Glutamatergic neuron (in vitro differentiated cells): ENCODE results near the gene IL20. TPM values are rescaled to one million over a fixed set of nuclear protein-coding genes. Genes with fewer than 3 reads are reported as not detected.

Source experiments
- DNase-seq: peaks from one replicate; pipeline ENCODE4 v3.0.0; 2022
- H3K27ac Mint-ChIP-seq: one replicate; pipeline ENCODE4 v1.8.0; 2020; ENCODE audit warnings: mild to moderate bottlenecking, mixed read lengths, inconsistent platforms; ENCODE audit not compliant: unreplicated experiment
- H3K27me3 Mint-ChIP-seq: one replicate; pipeline ENCODE4 v1.8.0; 2020; ENCODE audit warnings: mild to moderate bottlenecking, moderate library complexity, mixed read lengths, inconsistent platforms; ENCODE audit not compliant: unreplicated experiment
- H3K36me3 Mint-ChIP-seq: one replicate; pipeline ENCODE4 v1.8.0; 2020; ENCODE audit warnings: mild to moderate bottlenecking, mixed read lengths, inconsistent platforms; ENCODE audit not compliant: unreplicated experiment
- H3K4me1 Mint-ChIP-seq: one replicate; pipeline ENCODE4 v1.8.0; 2020; ENCODE audit warnings: mild to moderate bottlenecking, low read depth, mixed read lengths, inconsistent platforms; ENCODE audit not compliant: unreplicated experiment
- H3K4me3 Mint-ChIP-seq: one replicate; pipeline ENCODE4 v1.8.0; 2020; ENCODE audit warnings: mild to moderate bottlenecking, mixed read lengths, inconsistent platforms; ENCODE audit not compliant: unreplicated experiment
- H3K9me3 Mint-ChIP-seq: one replicate; pipeline ENCODE4 v1.8.0; 2020; ENCODE audit warnings: mild to moderate bottlenecking, moderate library complexity, mixed read lengths, inconsistent platforms; ENCODE audit not compliant: unreplicated experiment
- CTCF ChIP-seq: fragments of 200-600 bp; sonication (generic); IDR thresholded peaks from one replicate; pipeline ENCODE4 v1.5.0; 2021; ENCODE audit not compliant: partially characterized antibody, unreplicated experiment
- total RNA-seq: library from RNA; stranded (reverse); fragmentation: NEBNext Ultra II Directional; extraction: Animal tissue kit (Norgen Biotek cat#: 25700); gene quantifications from one replicate; pipeline ENCODE4 v1.2.1, GENCODE V29; 2021; ENCODE audit not compliant: unreplicated experiment

IL20 gene
- total RNA-seq, 1 donor from 2014 or later = not detected

- Mint-ChIP-seq H3K9me3 (no peaks in the 10 kb centered on the region), H3K4me1 (no peaks in the 10 kb centered on the region), H3K4me3 (no peak overlapping the region), H3K36me3 (no peaks in the 10 kb centered on the region), H3K27ac (no peak overlapping the region), H3K27me3 (peaks cover 12% of the 10 kb centered on the region)
- no peak for TF ChIP-seq CTCF
- no peak for DNase-seq
These were observed 52.7 kb downstream of the IL20 start for GRCh38 chr1:206918076-206918475.

Other genes starting within 250 kb of the IL20 start
- 1.3 TPM for gene DYRK3, start 230.1 kb upstream of the IL20 start, total RNA-seq
- gene MAPKAPK2, start 180.7 kb upstream of the IL20 start, total RNA-seq = 93.8 TPM
- not detected for gene IL19, start 94.8 kb upstream of the IL20 start, total RNA-seq
- gene IL10, start 93.1 kb upstream of the IL20 start, total RNA-seq = not detected
- not detected for gene IL24, start 31.8 kb downstream of the IL20 start, total RNA-seq
- not detected for gene FCMR, start 56.3 kb downstream of the IL20 start, total RNA-seq
- not detected for gene PIGR, start 80.8 kb downstream of the IL20 start, total RNA-seq
- not detected for gene FCAMR, start 104.8 kb downstream of the IL20 start, total RNA-seq
- not detected for gene C1orf116, start 167.1 kb downstream of the IL20 start, total RNA-seq
- gene YOD1, start 185.6 kb downstream of the IL20 start, total RNA-seq = 7.9 TPM
- 3.6 TPM for gene PFKFB2, start 187.7 kb downstream of the IL20 start, total RNA-seq
- gene C4BPB, start 223.2 kb downstream of the IL20 start, total RNA-seq = not detected
- gene C4BPA, start 238.6 kb downstream of the IL20 start, total RNA-seq = not detected